HepG2 (cell line): ENCODE results near the gene ILDR2. TPM values are rescaled to one million over a fixed set of nuclear protein-coding genes. Genes with fewer than 3 reads are reported as not detected.

ENCODE experiments used
- MATR3 ChIP-seq: sonication (generic); formaldehyde crosslinking; IDR thresholded peaks from 2 replicates; pipeline ENCODE4 v1.4.0; 2020; ENCODE audit warnings: missing genetic modification reagents
- MTA3 ChIP-seq: sonication (generic); formaldehyde crosslinking; IDR thresholded peaks from 2 replicates; pipeline ENCODE4 v1.4.0; 2020; ENCODE audit warnings: missing genetic modification reagents
- NBN ChIP-seq: fragments of 450-650 bp; conservative IDR thresholded peaks from 2 replicates; pipeline ENCODE4 v1.6.1; 2017
- NPAS2 ChIP-seq: sonication (generic); formaldehyde crosslinking; IDR thresholded peaks from 2 replicates; pipeline ENCODE4 v1.8.0; 2022; ENCODE audit warnings: mild to moderate bottlenecking, missing genetic modification reagents, borderline replicate concordance
- SMAD1 ChIP-seq: sonication (generic); formaldehyde crosslinking; IDR thresholded peaks from 2 replicates; pipeline ENCODE4 v1.4.0; 2020; ENCODE audit warnings: missing genetic modification reagents, low read depth, mild to moderate bottlenecking, borderline replicate concordance
- XRCC5 ChIP-seq: fragments of 200-400 bp; formaldehyde crosslinking; optimal IDR thresholded peaks from 2 replicates; pipeline ENCODE3; 2017; ENCODE audit warnings: mild to moderate bottlenecking, low read length
- ZC3H13 ChIP-seq: sonication (generic); formaldehyde crosslinking; IDR thresholded peaks from 2 replicates; pipeline ENCODE4 v1.8.1; 2023; ENCODE audit warnings: mild to moderate bottlenecking, missing genetic modification reagents, moderate library complexity
- ZMYM3 ChIP-seq: sonication (generic); formaldehyde crosslinking; IDR thresholded peaks from 2 replicates; pipeline ENCODE4 v1.5.1; 2020; ENCODE audit warnings: mild to moderate bottlenecking, missing genetic modification reagents
- ZNF230 ChIP-seq: sonication (generic); formaldehyde crosslinking; IDR thresholded peaks from 2 replicates; pipeline ENCODE4 v1.4.0; 2020; ENCODE audit warnings: mild to moderate bottlenecking, missing genetic modification reagents
- ZNF674 ChIP-seq: sonication (generic); formaldehyde crosslinking; IDR thresholded peaks from 2 replicates; pipeline ENCODE4 v1.5.0; 2020; ENCODE audit warnings: low read depth, mild to moderate bottlenecking, missing genetic modification reagents
- ZNF816 ChIP-seq: sonication (generic); formaldehyde crosslinking; IDR thresholded peaks from 2 replicates; pipeline ENCODE4 v1.8.0; 2022; ENCODE audit warnings: missing genetic modification reagents, mild to moderate bottlenecking, borderline replicate concordance
- ZSCAN31 ChIP-seq: sonication (generic); formaldehyde crosslinking; IDR thresholded peaks from 2 replicates; pipeline ENCODE4 v1.5.0; 2020; ENCODE audit warnings: low read depth, mild to moderate bottlenecking, missing genetic modification reagents
- polyA plus RNA-seq, 8 experiments: library from polyadenylated mRNA; depleted of rRNA in 3 of 8; stranded (reverse) in 7 of 8; unstranded in 1 of 8; fragments of >200 nt; fragmentation: Illumina TruSeq in 4 of 8; extraction: Trizol in 4 of 8; gene quantifications; 2 replicates each; pipeline versions ENCODE4 v1.2.1 to v1.2.3, GENCODE V29; 2011 to 2016; ENCODE audit warnings: low read depth in 4 of 8, missing spikeins in 1 of 8, mixed read lengths in 1 of 8; ENCODE audit not compliant: insufficient read depth in 1 of 8
- total RNA-seq, 5 experiments: library from RNA; depleted of rRNA; stranded (reverse); fragments of >200 nt; fragmentation: Illumina TruSeq; extraction: Trizol; gene quantifications; 2 replicates each; pipeline ENCODE4 v1.2.3, GENCODE V29; 2016; ENCODE audit warnings: low read depth in 1 of 5
- TF ChIP-seq, protein P1 (sequence below): sonication (generic); formaldehyde crosslinking; IDR thresholded peaks from 2 replicates; pipeline ENCODE4 v1.4.0; 2020; ENCODE audit warnings: missing genetic modification reagents
- TF ChIP-seq, protein P2 (sequence below): sonication (generic); formaldehyde crosslinking; IDR thresholded peaks from 2 replicates; pipeline ENCODE4 v1.5.1; 2020; ENCODE audit warnings: missing genetic modification reagents, mild to moderate bottlenecking, borderline replicate concordance
- TF ChIP-seq, protein P3 (sequence below): sonication (generic); formaldehyde crosslinking; IDR thresholded peaks from 2 replicates; pipeline ENCODE4 v1.4.0; 2020; ENCODE audit warnings: missing genetic modification reagents, borderline replicate concordance

ILDR2 gene
- total and polyA plus RNA-seq, 2 of the 13 experiments (the other 11 are each of a cell fraction or from before 2014, with no cell fraction given), result 0.04 TPM; not detected in 1

DNA sequence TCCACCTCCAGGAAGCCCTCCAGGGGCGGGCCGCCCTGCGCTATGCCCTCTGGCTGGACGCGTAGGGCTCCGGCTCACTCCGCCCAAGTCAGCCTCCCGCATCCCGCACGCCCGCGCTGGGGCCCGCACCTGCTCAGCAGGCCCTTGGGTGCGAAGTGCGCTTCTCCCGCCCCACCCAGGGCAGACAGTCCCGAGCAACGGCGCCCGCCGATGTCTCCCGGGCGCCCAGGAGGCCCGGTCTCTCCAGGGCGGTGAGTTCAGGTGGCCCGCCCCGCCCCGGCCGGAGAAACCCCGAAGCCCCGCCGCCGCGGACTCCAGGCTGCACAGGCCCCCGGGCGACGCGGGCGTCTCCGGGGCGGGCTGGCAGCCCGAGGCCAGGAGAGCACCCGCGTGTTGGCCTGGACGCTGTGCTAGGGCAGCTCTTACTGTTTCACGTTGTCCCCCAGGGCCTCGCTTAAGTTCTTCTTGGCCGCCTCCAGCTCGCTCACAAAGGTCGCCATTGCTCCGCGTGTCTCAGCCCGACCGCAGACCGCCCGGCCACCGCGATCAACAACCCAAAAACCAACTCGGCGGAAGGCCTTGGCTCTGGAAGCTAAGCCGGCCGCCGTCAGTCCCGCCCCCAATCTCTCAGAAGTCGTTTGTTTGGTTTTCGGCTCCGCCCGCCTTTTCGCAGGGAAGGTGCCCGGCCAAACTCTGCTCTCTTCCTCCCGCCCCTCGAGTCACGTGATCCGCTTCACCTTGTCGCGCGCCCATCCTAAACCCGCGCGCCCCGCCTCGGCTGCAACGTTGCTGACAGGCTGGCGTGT lies 99.4 kb downstream of the ILDR2 start, which contains the start of gene TADA1 (continued):
- TF ChIP-seq, protein P1, sequence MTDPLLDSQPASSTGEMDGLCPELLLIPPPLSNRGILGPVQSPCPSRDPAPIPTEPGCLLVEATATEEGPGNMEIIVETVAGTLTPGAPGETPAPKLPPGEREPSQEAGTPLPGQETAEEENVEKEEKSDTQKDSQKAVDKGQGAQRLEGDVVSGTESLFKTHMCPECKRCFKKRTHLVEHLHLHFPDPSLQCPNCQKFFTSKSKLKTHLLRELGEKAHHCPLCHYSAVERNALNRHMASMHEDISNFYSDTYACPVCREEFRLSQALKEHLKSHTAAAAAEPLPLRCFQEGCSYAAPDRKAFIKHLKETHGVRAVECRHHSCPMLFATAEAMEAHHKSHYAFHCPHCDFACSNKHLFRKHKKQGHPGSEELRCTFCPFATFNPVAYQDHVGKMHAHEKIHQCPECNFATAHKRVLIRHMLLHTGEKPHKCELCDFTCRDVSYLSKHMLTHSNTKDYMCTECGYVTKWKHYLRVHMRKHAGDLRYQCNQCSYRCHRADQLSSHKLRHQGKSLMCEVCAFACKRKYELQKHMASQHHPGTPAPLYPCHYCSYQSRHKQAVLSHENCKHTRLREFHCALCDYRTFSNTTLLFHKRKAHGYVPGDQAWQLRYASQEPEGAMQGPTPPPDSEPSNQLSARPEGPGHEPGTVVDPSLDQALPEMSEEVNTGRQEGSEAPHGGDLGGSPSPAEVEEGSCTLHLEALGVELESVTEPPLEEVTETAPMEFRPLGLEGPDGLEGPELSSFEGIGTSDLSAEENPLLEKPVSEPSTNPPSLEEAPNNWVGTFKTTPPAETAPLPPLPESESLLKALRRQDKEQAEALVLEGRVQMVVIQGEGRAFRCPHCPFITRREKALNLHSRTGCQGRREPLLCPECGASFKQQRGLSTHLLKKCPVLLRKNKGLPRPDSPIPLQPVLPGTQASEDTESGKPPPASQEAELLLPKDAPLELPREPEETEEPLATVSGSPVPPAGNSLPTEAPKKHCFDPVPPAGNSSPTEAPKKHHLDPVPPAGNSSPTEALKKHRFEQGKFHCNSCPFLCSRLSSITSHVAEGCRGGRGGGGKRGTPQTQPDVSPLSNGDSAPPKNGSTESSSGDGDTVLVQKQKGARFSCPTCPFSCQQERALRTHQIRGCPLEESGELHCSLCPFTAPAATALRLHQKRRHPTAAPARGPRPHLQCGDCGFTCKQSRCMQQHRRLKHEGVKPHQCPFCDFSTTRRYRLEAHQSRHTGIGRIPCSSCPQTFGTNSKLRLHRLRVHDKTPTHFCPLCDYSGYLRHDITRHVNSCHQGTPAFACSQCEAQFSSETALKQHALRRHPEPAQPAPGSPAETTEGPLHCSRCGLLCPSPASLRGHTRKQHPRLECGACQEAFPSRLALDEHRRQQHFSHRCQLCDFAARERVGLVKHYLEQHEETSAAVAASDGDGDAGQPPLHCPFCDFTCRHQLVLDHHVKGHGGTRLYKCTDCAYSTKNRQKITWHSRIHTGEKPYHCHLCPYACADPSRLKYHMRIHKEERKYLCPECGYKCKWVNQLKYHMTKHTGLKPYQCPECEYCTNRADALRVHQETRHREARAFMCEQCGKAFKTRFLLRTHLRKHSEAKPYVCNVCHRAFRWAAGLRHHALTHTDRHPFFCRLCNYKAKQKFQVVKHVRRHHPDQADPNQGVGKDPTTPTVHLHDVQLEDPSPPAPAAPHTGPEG (CRISPR knock-in tag), result peak; percentile 100
- TF ChIP-seq NBN (no peak), NPAS2 (CRISPR knock-in tag) (no peak), MATR3 (CRISPR knock-in tag) (no peak), XRCC5 (peak; percentile 94), ZSCAN31 (CRISPR knock-in tag) (0 out of 2 replicates have a peak, but pooled peaks have one; percentile 64), ZNF230 (CRISPR knock-in tag) (no peak), MTA3 (CRISPR knock-in tag) (no peak), SMAD1 (CRISPR knock-in tag) (no peak; the same call in 1 of the 2 replicates), ZNF674 (CRISPR knock-in tag) (no peak), ZMYM3 (CRISPR knock-in tag) (no peak; the same call in none of the 2 replicates), ZNF816 (CRISPR knock-in tag) (0 out of 2 replicates have a peak, but pooled peaks have one; percentile 41), ZC3H13 (CRISPR knock-in tag) (peak; percentile 40; the same call in 1 of the 2 replicates)
- TF ChIP-seq, protein P2, sequence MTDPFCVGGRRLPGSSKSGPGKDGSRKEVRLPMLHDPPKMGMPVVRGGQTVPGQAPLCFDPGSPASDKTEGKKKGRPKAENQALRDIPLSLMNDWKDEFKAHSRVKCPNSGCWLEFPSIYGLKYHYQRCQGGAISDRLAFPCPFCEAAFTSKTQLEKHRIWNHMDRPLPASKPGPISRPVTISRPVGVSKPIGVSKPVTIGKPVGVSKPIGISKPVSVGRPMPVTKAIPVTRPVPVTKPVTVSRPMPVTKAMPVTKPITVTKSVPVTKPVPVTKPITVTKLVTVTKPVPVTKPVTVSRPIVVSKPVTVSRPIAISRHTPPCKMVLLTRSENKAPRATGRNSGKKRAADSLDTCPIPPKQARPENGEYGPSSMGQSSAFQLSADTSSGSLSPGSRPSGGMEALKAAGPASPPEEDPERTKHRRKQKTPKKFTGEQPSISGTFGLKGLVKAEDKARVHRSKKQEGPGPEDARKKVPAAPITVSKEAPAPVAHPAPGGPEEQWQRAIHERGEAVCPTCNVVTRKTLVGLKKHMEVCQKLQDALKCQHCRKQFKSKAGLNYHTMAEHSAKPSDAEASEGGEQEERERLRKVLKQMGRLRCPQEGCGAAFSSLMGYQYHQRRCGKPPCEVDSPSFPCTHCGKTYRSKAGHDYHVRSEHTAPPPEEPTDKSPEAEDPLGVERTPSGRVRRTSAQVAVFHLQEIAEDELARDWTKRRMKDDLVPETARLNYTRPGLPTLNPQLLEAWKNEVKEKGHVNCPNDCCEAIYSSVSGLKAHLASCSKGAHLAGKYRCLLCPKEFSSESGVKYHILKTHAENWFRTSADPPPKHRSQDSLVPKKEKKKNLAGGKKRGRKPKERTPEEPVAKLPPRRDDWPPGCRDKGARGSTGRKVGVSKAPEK, result no peak
- TF ChIP-seq, protein P3, sequence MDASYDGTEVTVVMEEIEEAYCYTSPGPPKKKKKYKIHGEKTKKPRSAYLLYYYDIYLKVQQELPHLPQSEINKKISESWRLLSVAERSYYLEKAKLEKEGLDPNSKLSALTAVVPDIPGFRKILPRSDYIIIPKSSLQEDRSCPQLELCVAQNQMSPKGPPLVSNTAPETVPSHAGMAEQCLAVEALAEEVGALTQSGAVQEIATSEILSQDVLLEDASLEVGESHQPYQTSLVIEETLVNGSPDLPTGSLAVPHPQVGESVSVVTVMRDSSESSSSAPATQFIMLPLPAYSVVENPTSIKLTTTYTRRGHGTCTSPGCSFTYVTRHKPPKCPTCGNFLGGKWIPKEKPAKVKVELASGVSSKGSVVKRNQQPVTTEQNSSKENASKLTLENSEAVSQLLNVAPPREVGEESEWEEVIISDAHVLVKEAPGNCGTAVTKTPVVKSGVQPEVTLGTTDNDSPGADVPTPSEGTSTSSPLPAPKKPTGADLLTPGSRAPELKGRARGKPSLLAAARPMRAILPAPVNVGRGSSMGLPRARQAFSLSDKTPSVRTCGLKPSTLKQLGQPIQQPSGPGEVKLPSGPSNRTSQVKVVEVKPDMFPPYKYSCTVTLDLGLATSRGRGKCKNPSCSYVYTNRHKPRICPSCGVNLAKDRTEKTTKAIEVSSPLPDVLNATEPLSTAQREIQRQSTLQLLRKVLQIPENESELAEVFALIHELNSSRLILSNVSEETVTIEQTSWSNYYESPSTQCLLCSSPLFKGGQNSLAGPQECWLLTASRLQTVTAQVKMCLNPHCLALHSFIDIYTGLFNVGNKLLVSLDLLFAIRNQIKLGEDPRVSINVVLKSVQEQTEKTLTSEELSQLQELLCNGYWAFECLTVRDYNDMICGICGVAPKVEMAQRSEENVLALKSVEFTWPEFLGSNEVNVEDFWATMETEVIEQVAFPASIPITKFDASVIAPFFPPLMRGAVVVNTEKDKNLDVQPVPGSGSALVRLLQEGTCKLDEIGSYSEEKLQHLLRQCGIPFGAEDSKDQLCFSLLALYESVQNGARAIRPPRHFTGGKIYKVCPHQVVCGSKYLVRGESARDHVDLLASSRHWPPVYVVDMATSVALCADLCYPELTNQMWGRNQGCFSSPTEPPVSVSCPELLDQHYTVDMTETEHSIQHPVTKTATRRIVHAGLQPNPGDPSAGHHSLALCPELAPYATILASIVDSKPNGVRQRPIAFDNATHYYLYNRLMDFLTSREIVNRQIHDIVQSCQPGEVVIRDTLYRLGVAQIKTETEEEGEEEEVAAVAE (CRISPR knock-in tag), result no peak
